A549 (cell line): Measurements from ENCODE around the gene FARP2.

Experiments
- CBX2 ChIP-seq: fragments of 200-600 bp; sonication (generic); IDR thresholded peaks from 2 replicates; pipeline ENCODE4 v1.6.1; 2016; ENCODE audit warnings: low read depth, mild to moderate bottlenecking, borderline replicate concordance
- CHD2 ChIP-seq: fragments of 150-350 bp; IDR thresholded peaks from 2 replicates; pipeline ENCODE4 v1.6.1; 2014; ENCODE audit warnings: low read length; ENCODE audit not compliant: partially characterized antibody
- CTCF ChIP-seq: fragments of >200 bp; sonication (Bioruptor Twin); formaldehyde crosslinking; IDR thresholded peaks from 3 replicates; pipeline ENCODE4 v1.5.1; 2016
- EP300 ChIP-seq, 2 experiments: fragments of >200 bp; sonication (Bioruptor Twin); formaldehyde crosslinking; IDR thresholded peaks; 2 replicates in 1 of 2; 3 replicates in 1 of 2; pipeline ENCODE4 v1.6.1; 2016 to 2017
- MAX ChIP-seq: IDR thresholded peaks from 2 replicates; pipeline ENCODE4 v1.6.1; 2012
- NR3C1 ChIP-seq: fragments of >200 bp; sonication (Bioruptor Twin); formaldehyde crosslinking; IDR thresholded peaks from 3 replicates; pipeline ENCODE4 v1.6.1; 2017
- RAD21 ChIP-seq, 2 experiments: fragments of >200 bp in 1 of 2; sonication (Bioruptor Twin) in 1 of 2; formaldehyde crosslinking in 1 of 2; IDR thresholded peaks in 1 of 2; conservative IDR thresholded peaks in 1 of 2; 2 replicates in 1 of 2; 3 replicates in 1 of 2; pipeline ENCODE4 v1.6.1; 2012 to 2018; ENCODE audit warnings: inconsistent platforms in 1 of 2
- REST ChIP-seq: fragments of 200-600 bp; sonication (generic); IDR thresholded peaks from 2 replicates; pipeline ENCODE4 v1.6.1; 2016; ENCODE audit warnings: antibody characterized with exemption, mild to moderate bottlenecking, moderate library complexity

- no peak for TF ChIP-seq CTCF
- no peak for TF ChIP-seq MAX
- no peak for TF ChIP-seq RAD21 (conservative IDR thresholded peaks at IDR 0.05 in 1 of 2, IDR thresholded peaks at IDR 0.05 in 1 of 2)
- no peak for TF ChIP-seq CHD2
- TF ChIP-seq REST = no peak
- no peak for TF ChIP-seq NR3C1
- no peak for TF ChIP-seq EP300 (IDR thresholded peaks at IDR 0.05)
- TF ChIP-seq CBX2 = no peak
Measured at GRCh38 chr2:241511091-241511741, 155.1 kb downstream of the FARP2 start.
